ENCODE results near the gene DTNA. TPM values are rescaled to one million over a fixed set of nuclear protein-coding genes. Genes with fewer than 3 reads are reported as not detected.
A peak's percentile ranks its signal among the peaks of the same experiment; 100 is the strongest.

Gene DTNA
- total RNA-seq, 2 donors from 2014 or later: 41.0 to 78.4 TPM

- no peak overlapping the region for H3K4me3 ChIP-seq
- ATAC-seq (ENCODE audit: insufficient number of reproducible peaks, low FRiP score, low read depth): no peak
- DNase-seq (ENCODE audit: low spot score): no peak
- H3K27me3 ChIP-seq (replicated peaks; ENCODE audit: insufficient read depth): no peaks in the 10 kb centered on the region
- H3K9me3 ChIP-seq: no peaks in the 10 kb centered on the region
- H3K36me3 ChIP-seq: no peaks in the 10 kb centered on the region
- no peaks in the 10 kb centered on the region for H3K4me1 ChIP-seq (ENCODE audit: control insufficient read depth in 1 of 2, low read depth in 2 of 2)
- no peak for TF ChIP-seq CTCF (IDR thresholded peaks at IDR 0.05)
- no peak overlapping the region for H3K27ac ChIP-seq
Measured at GRCh38 chr18:34758378-34758948, 48.4 kb downstream of the DTNA start.

- H3K4me3 ChIP-seq: no peak overlapping the region
- no peaks in the 10 kb centered on the region for H3K27me3 ChIP-seq (replicated peaks; ENCODE audit: insufficient read depth)
- no peaks in the 10 kb centered on the region for H3K4me1 ChIP-seq (ENCODE audit: control insufficient read depth in 1 of 2, low read depth in 2 of 2)
- no peak for ATAC-seq (ENCODE audit: insufficient number of reproducible peaks, low FRiP score, low read depth)
- H3K27ac ChIP-seq: no peak overlapping the region
- H3K36me3 ChIP-seq: no peaks in the 10 kb centered on the region
- TF ChIP-seq CTCF (IDR thresholded peaks at IDR 0.05): no peak
- H3K9me3 ChIP-seq: no peaks in the 10 kb centered on the region
- DNase-seq (ENCODE audit: low spot score): no peak
Measured at GRCh38 chr18:34760444-34760843, 50.3 kb downstream of the DTNA start.

GRCh38 chr18:34764451-34764850, 54.4 kb downstream of the DTNA start:
- no peak for TF ChIP-seq CTCF (IDR thresholded peaks at IDR 0.05)
- H3K27me3 ChIP-seq (replicated peaks; ENCODE audit: insufficient read depth): no peaks in the 10 kb centered on the region

DNA sequence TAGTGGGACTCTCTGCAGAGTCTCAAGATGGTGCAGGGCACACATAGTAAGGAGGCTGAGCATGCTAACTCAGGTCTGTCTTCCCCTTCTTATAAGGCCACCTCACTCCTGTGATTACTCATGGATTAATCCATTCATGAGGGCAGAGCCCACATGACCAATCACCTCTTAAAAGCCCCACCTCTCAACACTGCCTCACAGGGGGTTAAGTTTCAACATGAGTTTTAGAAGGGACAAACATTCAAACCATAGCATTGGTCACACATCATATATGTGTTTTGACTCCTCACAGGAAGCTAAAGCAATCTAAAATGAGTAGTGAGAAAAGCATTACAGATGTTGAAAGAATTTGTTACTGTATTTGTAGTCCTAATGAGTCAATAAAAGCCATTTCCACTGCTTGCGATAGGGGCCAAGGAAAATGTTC, 57.5 kb downstream of the DTNA start:
- H3K27me3 ChIP-seq (replicated peaks; ENCODE audit: insufficient read depth): no peaks in the 10 kb centered on the region
- TF ChIP-seq CTCF (IDR thresholded peaks at IDR 0.05): no peak
- no peaks in the 10 kb centered on the region for H3K36me3 ChIP-seq
- peaks cover 0 to 17% of the 10 kb centered on the region in 2 donors for H3K4me1 ChIP-seq (ENCODE audit: control insufficient read depth in 1 of 2, low read depth in 2 of 2)
- DNase-seq (ENCODE audit: low spot score) (no peak), ATAC-seq (ENCODE audit: insufficient number of reproducible peaks, low FRiP score, low read depth) (peak; percentile 34)
- H3K4me3 ChIP-seq: no peak overlapping the region
- no peaks in the 10 kb centered on the region for H3K9me3 ChIP-seq
- no peak overlapping the region for H3K27ac ChIP-seq

More at GRCh38 chr18:34764451-34764850, 54.4 kb downstream of the DTNA start:
- Histone ChIP-seq H3K27ac (no peak overlapping the region), H3K4me1 (ENCODE audit: control insufficient read depth in 1 of 2, low read depth in 2 of 2) (peaks cover 0 to 6% of the 10 kb centered on the region in 2 donors), H3K9me3 (no peaks in the 10 kb centered on the region), H3K4me3 (no peak overlapping the region), H3K36me3 (no peaks in the 10 kb centered on the region)
- DNase-seq (ENCODE audit: low spot score): no peak
- no peak for ATAC-seq (ENCODE audit: insufficient number of reproducible peaks, low FRiP score, low read depth)

DNA sequence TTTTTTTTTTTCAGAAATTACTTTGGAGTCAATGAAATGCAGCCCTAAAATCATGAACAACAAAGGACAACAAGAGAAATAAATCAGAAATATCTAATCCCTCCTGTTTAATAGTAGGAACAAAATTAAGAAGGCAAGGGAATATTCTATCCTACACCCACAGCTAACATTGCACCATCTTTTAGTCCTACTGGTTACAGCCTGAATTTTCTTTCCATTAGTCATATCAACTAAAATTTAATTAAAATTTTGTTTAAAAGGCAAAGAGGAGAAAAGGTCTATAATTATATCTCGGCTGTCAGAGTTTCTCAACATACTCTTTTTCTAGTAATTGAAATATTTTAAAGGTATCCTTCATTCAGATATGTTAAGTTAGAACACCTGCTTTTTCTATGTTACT, 61.9 kb downstream of the DTNA start:
- no peak for DNase-seq (ENCODE audit: low spot score)
- no peak for TF ChIP-seq CTCF (IDR thresholded peaks at IDR 0.05)
- H3K27me3 ChIP-seq (replicated peaks; ENCODE audit: insufficient read depth): no peaks in the 10 kb centered on the region
- no peak overlapping the region for H3K27ac ChIP-seq
- H3K4me3 ChIP-seq: no peak overlapping the region
- H3K9me3 ChIP-seq: no peaks in the 10 kb centered on the region
- H3K36me3 ChIP-seq: no peaks in the 10 kb centered on the region
- H3K4me1 ChIP-seq (ENCODE audit: control insufficient read depth in 1 of 2, low read depth in 2 of 2): peaks cover 13 to 38% of the 10 kb centered on the region in 2 donors
- no peak for ATAC-seq (ENCODE audit: insufficient number of reproducible peaks, low FRiP score, low read depth)
